GM12875 (cell line): ENCODE data around the gene B3GNT3.
"Not testable (repeated sequence)": the region's sequence is repeated elsewhere in the genome, so short reads cannot be mapped to it uniquely, and the experiment has no call there.

ENCODE experiments used
- H3K4me3 ChIP-seq: one replicate; pipeline ENCODE4 v1.5.1; 2011; ENCODE audit warnings: low read depth, low read length, control low read depth
- TF ChIP-seq, protein P1 (sequence below): IDR thresholded peaks from 2 replicates; pipeline ENCODE4 v1.5.1; 2011; ENCODE audit warnings: low read depth, mild to moderate bottlenecking, control low read depth, inconsistent platforms, low read length, moderate library complexity, borderline replicate concordance; ENCODE audit not compliant: insufficient read depth

B3GNT3 gene

DNA sequence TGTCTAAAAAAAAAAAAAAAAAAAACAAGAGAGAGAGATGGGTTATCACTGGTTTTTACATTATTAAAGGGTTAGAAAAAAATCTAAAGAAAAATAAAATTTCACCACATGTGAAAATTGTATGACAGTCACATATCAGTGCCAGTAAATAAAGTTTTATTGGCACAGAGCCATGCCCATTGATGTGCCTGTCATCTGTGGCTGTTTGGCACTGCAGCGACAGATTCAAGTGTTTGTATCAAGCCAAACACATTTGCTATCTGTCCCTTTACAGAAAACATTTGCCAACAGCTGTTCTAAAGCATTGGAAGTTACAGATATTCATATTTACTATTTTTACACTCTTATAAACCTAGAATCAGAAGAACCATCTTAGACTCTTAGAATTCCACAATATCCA is 27.4 kb upstream of the B3GNT3 start:
- TF ChIP-seq, protein P1, sequence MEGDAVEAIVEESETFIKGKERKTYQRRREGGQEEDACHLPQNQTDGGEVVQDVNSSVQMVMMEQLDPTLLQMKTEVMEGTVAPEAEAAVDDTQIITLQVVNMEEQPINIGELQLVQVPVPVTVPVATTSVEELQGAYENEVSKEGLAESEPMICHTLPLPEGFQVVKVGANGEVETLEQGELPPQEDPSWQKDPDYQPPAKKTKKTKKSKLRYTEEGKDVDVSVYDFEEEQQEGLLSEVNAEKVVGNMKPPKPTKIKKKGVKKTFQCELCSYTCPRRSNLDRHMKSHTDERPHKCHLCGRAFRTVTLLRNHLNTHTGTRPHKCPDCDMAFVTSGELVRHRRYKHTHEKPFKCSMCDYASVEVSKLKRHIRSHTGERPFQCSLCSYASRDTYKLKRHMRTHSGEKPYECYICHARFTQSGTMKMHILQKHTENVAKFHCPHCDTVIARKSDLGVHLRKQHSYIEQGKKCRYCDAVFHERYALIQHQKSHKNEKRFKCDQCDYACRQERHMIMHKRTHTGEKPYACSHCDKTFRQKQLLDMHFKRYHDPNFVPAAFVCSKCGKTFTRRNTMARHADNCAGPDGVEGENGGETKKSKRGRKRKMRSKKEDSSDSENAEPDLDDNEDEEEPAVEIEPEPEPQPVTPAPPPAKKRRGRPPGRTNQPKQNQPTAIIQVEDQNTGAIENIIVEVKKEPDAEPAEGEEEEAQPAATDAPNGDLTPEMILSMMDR, result no peak
- no peak overlapping the region for H3K4me3 ChIP-seq

DNA sequence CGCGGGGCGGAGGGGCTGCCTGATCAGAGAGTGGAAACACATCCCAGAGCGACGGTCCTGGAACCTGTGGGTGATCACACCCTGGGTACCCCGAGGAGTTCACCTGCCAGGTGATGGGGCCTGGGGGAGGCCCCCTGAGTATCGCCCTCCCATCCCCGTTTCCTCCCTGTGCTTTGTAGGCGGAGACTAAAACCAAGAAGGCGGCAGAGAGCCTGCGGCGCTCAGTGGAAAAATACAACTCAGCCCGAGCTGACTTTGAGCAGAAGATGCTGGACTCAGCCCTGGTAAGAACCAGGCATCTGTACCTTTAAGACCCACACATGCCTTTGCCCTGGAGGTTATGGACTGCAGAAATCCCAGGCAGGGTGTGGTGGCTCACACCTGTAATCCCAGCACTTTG is 24.3 kb upstream of the B3GNT3 start:
- no peak overlapping the region for H3K4me3 ChIP-seq
- TF ChIP-seq, protein P1, result no peak

DNA sequence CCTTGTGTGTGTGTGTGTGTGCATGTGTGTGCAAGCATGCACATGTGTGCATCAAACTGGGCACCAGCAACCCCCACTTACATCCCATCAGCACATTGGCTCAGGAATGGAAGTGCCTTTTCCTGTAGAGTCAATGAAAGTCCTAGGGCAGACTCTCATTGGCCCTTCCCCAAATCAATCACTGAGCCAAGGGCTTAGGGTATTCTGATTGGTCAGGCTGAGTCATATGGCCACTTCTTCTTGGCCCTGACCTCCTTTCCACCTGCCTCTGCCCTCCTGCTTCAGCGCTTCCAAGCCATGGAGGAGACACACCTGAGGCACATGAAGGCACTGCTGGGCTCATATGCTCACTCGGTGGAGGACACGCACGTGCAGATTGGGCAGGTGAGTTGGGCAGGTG is 22.8 kb upstream of the B3GNT3 start:
- TF ChIP-seq, protein P1, result no peak
- no peak overlapping the region for H3K4me3 ChIP-seq

DNA sequence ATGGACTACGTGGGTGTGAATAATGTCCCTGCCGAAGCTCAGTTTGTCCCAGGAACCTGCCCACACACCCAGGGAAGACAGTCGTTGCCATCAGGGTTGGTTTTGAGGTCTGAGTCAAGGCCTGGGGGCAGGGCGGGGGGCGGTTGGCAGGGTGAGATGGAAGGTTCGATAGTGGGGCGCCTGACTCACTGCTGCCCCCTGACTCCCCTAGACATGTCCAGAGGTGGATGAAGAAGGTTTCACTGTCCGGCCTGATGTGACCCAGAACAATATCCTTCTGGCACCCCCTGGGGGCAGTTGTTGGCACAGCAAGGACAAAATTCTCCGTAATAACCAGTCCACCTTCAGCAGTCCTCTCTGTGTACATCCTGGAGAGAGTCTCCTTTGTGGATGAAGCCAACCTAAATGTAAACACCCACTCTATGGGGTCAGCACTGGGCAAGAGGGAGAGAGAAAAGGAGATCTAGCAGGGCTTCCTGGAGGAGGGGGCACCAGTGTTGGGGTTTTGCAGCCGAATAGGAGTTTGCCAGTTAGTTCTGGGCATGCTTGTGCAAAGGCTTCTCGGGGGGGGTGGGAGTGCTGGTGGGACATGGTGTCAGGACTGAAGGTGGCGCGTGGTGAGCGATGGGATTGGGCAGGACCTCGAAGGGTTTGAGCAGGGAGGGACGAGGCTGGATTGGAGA is 19.6 kb upstream of the B3GNT3 start:
- no peak overlapping the region for H3K4me3 ChIP-seq
- TF ChIP-seq, protein P1, result peak; percentile 60

DNA sequence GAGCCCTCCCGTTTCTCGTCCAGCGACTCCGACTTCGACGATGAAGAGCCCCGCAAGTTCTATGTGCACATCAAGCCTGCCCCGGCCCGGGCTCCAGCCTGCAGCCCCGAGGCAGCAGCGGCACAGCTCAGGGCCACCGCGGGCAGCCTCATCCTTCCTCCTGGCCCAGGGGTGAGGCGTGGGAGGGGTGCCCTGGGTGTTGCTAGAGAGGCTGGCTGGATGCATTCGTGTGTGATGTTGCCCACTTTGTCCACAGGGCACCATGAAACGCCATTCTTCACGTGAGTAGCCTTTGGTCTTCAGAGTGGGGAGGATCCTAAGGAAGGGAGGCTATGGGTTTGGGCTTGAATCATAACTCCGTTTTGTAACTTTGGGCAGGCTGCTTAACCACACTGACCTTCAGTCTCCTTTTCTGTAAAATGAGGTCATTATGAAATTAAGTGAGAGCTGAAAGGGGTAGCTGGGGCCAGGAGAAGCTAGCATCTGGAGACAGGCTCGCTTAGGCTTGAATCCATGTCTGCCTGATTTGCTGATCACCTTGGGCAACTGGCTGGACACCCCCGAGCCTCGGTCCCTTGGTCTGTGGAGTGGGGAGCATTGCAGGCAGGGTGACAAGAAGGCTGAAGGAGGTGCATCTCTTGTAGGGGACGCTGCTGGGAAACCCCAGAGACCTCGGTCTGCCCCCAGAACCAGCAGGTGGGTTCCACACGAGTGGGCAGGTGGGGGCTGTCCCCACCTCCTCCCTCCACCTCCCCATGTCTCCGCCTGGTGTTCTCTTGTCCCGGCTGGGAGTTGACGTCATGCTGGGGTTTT is 18.7 kb upstream of the B3GNT3 start:
- TF ChIP-seq, protein P1, result no peak
- no peak overlapping the region for H3K4me3 ChIP-seq

DNA sequence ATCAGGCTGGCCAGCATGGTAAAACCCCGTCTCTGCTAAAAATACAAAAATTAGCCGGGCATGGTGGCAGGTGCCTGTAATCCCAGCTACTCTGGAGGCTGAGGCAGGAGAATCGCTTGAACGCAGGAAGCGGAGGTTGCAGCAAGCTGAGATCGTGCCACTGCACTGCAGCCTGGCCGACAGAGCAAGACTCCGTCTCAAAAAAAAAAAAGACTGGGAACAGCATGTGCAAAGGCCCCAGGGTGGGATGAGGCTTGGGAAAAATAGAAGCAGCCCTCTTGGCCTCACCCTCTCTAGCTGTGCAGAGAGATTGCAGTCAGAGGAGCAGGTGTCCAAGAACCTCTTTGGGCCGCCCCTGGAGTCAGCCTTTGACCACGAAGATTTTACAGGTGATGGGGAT is 17.1 kb upstream of the B3GNT3 start:
- not testable (repeated sequence) for H3K4me3 ChIP-seq

DNA sequence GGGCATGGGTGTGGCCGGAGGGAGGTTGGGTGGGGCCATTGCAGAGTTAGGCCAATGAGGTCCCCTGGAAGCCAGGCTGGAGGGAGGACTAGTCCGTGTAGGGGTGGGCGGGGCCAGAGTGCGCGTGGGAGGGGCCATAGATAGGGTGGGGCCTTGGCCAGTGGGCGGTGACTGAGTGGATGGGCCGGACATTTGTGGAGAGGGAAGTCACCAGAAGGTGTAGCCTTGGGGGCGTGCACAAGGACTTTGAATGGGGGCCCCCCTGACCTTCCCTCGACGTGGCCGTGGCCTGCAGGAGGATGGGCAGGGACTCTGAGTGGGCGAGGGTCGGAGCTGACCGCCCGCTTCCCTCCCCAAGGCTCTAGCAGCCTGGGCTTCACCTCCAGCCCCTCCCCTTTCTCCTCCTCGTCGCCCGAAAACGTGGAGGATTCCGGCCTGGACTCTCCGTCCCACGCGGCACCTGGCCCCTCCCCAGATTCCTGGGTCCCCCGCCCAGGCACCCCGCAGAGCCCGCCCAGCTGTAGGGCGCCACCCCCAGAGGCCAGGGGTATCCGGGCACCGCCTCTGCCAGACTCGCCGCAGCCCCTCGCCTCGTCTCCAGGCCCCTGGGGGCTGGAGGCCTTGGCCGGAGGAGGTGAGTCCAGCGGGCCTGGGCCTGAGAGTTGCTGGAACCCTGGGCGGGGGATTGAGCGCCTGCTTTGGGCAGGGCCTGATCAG is 16.5 kb upstream of the B3GNT3 start:
- no peak overlapping the region for H3K4me3 ChIP-seq
- TF ChIP-seq, protein P1, result no peak
